Chondrocyte (in vitro differentiated cells): ENCODE measurements around the gene TMPRSS4. TPM values are rescaled to one million over a fixed set of nuclear protein-coding genes. Genes with fewer than 3 reads are reported as not detected.

ENCODE experiments used
- DNase-seq: peaks from one replicate; pipeline ENCODE4 v3.0.0; 2021; ENCODE audit warnings: mixed read lengths, low spot score
- H3K27ac Mint-ChIP-seq: one replicate; pipeline ENCODE4 v1.8.0; 2021; ENCODE audit warnings: mild to moderate bottlenecking, moderate library complexity, mixed read lengths; ENCODE audit not compliant: unreplicated experiment
- H3K27me3 Mint-ChIP-seq: 2 replicates; pipeline ENCODE4 v1.8.0; 2021; ENCODE audit warnings: low read depth, mixed read lengths
- H3K36me3 Mint-ChIP-seq: 2 replicates; pipeline ENCODE4 v1.8.0; 2021; ENCODE audit warnings: low read depth, mixed read lengths
- H3K4me1 Mint-ChIP-seq: 2 replicates; pipeline ENCODE4 v1.8.0; 2021; ENCODE audit warnings: low read depth, mild to moderate bottlenecking, mixed read lengths
- H3K4me3 Mint-ChIP-seq: one replicate; pipeline ENCODE4 v1.8.0; 2021; ENCODE audit warnings: mild to moderate bottlenecking, moderate library complexity, mixed read lengths; ENCODE audit not compliant: unreplicated experiment
- H3K9me3 Mint-ChIP-seq: 2 replicates; pipeline ENCODE4 v1.8.0; 2021; ENCODE audit warnings: low read depth, mixed read lengths
- total RNA-seq: library from RNA; stranded (reverse); gene quantifications from 3 replicates; pipeline ENCODE4 v1.2.1, GENCODE V29; 2021
- TF ChIP-seq, protein P1 (sequence below): fragments of 200-600 bp; sonication (generic); IDR thresholded peaks from 2 replicates; pipeline ENCODE4 v1.5.0; 2021; ENCODE audit warnings: antibody characterized with exemption, mild to moderate bottlenecking, moderate library complexity

TMPRSS4 gene
- total RNA-seq, 1 donor from 2014 or later = not detected

DNA sequence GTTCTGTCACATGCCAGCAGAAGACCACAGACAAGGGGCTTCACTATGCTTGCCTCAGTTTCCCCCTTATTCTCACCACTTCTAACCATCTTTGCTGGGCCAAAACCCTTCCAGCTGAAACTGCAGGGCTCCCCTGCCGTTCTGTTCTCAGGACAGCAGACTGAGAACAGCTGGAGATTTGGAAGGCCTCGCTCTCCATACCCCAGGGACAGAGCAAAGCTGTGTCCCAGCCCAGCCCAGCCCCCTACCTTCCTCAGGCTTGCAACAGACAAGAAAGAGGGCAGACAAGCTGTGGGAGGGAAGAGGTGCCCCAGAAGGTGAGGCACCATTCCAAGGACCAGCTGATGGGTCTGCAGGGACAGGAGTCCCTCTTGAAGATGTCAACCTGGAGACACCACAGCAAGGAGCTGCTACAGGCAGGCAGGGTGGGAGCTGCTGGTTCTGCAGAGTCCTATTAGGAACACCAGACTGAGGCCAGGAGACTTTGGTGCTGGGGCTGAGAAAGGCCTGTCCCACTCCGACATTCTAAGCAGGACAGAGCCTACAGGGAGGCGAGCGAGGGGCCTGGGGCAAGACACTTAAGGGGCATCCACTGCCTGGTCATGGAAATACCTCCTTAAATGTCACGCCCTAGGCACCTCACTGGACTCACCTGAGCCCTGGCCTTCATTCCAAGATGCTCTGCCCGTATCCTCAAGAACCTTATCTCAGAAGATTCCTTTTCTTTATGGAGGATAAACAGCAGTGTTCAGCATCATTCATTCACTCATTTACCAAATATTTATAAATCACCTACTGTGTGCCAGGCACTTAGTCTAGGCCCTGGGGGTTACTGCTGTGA lies 92.6 kb downstream of the TMPRSS4 start:
- TF ChIP-seq, protein P1, sequence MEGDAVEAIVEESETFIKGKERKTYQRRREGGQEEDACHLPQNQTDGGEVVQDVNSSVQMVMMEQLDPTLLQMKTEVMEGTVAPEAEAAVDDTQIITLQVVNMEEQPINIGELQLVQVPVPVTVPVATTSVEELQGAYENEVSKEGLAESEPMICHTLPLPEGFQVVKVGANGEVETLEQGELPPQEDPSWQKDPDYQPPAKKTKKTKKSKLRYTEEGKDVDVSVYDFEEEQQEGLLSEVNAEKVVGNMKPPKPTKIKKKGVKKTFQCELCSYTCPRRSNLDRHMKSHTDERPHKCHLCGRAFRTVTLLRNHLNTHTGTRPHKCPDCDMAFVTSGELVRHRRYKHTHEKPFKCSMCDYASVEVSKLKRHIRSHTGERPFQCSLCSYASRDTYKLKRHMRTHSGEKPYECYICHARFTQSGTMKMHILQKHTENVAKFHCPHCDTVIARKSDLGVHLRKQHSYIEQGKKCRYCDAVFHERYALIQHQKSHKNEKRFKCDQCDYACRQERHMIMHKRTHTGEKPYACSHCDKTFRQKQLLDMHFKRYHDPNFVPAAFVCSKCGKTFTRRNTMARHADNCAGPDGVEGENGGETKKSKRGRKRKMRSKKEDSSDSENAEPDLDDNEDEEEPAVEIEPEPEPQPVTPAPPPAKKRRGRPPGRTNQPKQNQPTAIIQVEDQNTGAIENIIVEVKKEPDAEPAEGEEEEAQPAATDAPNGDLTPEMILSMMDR = no peak
- Mint-ChIP-seq H3K36me3 (no peaks in the 10 kb centered on the region), H3K27ac (no peak overlapping the region), H3K9me3 (no peaks in the 10 kb centered on the region), H3K4me1 (no peaks in the 10 kb centered on the region), H3K4me3 (no peak overlapping the region), H3K27me3 (peaks cover 57% of the 10 kb centered on the region)
- DNase-seq = peak; percentile 71

DNA sequence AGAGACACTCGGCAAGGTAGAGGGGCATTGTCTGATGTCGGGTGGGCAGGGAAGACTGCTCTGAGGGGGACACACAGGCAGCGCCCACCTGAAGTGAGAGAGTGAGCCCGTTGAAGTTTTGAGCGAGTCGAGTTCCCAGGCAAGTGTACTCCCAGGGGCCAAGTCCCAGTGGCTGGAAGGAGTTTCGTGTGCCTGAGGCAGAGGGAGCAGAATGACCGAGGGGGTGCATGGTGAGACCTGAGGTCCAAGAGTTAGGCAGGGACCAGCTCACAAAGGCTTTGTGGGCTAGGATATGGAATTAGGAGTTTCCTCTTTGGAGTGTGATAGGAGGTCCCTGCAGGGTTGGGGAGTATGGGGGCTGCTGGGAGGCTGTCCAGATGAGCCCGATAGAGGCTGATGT lies 93.4 kb downstream of the TMPRSS4 start:
- peaks cover 61% of the 10 kb centered on the region for H3K27me3 Mint-ChIP-seq

DNA sequence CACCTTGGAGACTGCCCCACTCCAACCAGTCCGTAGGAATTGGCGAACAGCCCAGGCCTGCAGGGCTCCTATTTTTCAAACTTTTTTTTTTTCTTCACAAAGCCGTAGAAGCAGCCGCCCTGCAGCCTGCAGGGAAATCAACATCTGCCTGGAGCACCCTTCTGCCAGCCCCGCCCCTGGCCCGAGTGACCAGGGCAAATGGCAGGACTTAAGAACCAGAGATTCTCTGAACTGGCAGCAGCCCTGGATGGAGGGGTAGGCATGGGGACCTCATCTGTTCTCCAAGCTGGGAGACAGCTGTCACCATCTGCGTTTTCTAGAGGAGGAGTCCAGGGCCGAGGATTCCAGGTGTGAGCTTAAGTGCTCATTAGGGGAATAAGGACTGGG lies 94.0 kb downstream of the TMPRSS4 start:
- no peaks in the 10 kb centered on the region for H3K9me3 Mint-ChIP-seq
- no peak overlapping the region for H3K27ac Mint-ChIP-seq
- peak; percentile 49 for DNase-seq
- no peaks in the 10 kb centered on the region for H3K4me1 Mint-ChIP-seq
- no peak overlapping the region for H3K4me3 Mint-ChIP-seq
- H3K27me3 Mint-ChIP-seq = peaks cover 67% of the 10 kb centered on the region
- TF ChIP-seq, protein P1 = no peak
- H3K36me3 Mint-ChIP-seq = no peaks in the 10 kb centered on the region

More for the DNA sequence above, 93.4 kb downstream of the TMPRSS4 start:
- H3K9me3 Mint-ChIP-seq = no peaks in the 10 kb centered on the region
- no peaks in the 10 kb centered on the region for H3K36me3 Mint-ChIP-seq
- H3K4me3 Mint-ChIP-seq = no peak overlapping the region
- TF ChIP-seq, protein P1 = no peak
- no peak overlapping the region for H3K27ac Mint-ChIP-seq
- no peaks in the 10 kb centered on the region for H3K4me1 Mint-ChIP-seq
- peak; percentile 46 for DNase-seq

Other genes with a start within 250 kb of the TMPRSS4 start
- gene FXYD6, start 200.4 kb upstream of the TMPRSS4 start, total RNA-seq = 0.53 to 3.0 TPM (median 2.8 TPM) in 3 replicates
- not detected in 3 replicates for gene TMPRSS13, start 147.7 kb upstream of the TMPRSS4 start, total RNA-seq
- 0.12 to 0.77 TPM in 2 of 3 replicates, not detected in the other for gene IL10RA, start 90.7 kb upstream of the TMPRSS4 start, total RNA-seq
- gene SMIM35, start 9.9 kb downstream of the TMPRSS4 start, total RNA-seq = not detected in 3 replicates
- gene SCN4B, start 75.7 kb downstream of the TMPRSS4 start, total RNA-seq = 0.28 to 0.42 TPM in 2 of 3 replicates, not detected in the other
- 0.12 to 0.24 TPM (median 0.13 TPM) in 3 replicates for gene SCN2B, start 99.6 kb downstream of the TMPRSS4 start, total RNA-seq
- gene JAML, start 147.9 kb downstream of the TMPRSS4 start, total RNA-seq = not detected in 3 replicates
- 1.1 to 1.7 TPM (median 1.6 TPM) in 3 replicates for gene MPZL3, start 175.3 kb downstream of the TMPRSS4 start, total RNA-seq
- gene MPZL2, start 187.2 kb downstream of the TMPRSS4 start, total RNA-seq = not detected in 3 replicates
- gene CD3E, start 227.7 kb downstream of the TMPRSS4 start, total RNA-seq = not detected in 3 replicates